GM18873 (cell line): ENCODE data around the gene PCDHA3.
"Not testable (repeated sequence)": the region's sequence is repeated elsewhere in the genome, so short reads cannot be mapped to it uniquely, and the experiment has no call there.

Source experiments
- ATAC-seq: cut with Tn5 transposase; IDR thresholded peaks from one replicate; pipeline ENCODE4 v1.9.1; 2021; ENCODE audit warnings: mild to moderate bottlenecking, moderate library complexity, moderate number of reproducible peaks; ENCODE audit not compliant: unreplicated experiment, low FRiP score

Gene PCDHA3

DNA sequence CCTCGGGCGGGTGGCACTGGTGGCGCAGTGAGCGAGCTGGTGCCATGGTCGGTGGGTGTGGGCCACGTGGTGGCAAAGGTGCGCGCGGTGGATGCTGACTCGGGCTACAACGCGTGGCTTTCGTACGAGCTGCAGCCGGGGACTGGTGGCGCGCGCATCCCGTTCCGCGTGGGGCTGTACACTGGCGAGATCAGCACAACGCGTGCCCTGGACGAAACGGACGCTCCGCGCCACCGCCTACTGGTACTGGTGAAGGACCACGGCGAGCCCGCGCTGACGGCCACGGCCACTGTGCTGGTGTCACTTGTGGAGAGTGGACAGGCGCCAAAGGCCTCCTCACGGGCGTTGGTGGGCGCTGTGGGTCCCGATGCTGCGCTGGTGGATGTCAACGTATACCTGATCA lies 8.0 kb downstream of the PCDHA3 start:
- ATAC-seq = no peak

DNA sequence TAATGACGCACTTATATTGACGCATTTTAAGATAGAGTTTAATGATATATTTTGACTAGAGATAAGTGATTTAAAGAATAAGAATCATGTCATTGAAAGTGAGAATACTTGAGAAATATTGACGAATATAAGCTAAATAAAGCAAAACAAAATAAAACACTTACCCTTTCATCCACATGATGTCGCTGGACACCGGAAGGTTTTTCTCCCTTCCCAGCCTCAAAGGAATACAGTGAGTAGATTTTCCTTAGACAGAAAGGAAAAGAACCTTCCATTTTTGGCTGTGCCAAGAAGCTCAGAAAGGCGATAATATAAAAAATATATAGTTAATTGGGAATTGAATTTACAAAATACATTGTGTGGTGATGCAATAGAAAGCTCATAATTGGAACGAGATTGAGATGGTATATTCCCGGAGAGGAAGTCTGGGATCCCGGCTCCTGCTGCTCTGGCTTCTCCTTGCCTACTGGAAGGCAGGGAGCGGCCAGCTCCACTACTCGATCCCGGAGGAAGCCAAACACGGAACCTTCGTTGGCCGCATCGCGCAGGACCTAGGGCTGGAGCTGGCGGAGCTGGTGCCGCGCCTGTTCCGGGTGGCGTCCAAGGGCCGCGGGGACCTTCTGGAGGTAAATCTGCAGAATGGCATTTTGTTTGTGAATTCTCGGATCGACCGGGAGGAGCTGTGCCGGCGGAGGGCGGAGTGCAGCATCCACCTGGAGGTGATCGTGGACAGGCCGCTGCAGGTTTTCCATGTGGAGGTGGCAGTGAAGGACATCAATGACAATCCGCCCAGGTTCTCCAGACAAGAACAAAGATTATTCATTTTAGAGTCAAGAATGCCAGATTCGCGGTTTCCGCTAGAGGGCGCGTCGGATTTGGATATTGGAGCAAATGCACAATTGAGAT lies 20.8 kb downstream of the PCDHA3 start, which contains the start of gene PCDHA5:
Gene PCDHA5 (plus strand): TSS at position 239 of the 906 bp plus-strand sequence.
- no peak for ATAC-seq

DNA sequence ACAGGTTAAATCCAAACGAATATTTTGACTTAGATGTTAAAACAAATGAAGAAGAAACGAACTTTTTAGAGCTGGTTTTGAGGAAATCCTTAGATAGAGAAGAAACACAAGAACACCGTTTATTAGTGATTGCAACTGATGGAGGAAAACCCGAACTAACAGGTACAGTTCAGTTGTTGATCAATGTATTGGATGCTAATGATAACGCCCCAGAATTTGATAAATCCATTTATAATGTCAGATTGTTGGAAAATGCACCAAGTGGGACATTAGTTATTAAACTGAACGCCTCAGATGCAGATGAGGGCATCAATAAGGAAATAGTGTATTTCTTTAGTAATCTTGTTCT lies 21.4 kb downstream of the PCDHA3 start:
- no peak for ATAC-seq

DNA sequence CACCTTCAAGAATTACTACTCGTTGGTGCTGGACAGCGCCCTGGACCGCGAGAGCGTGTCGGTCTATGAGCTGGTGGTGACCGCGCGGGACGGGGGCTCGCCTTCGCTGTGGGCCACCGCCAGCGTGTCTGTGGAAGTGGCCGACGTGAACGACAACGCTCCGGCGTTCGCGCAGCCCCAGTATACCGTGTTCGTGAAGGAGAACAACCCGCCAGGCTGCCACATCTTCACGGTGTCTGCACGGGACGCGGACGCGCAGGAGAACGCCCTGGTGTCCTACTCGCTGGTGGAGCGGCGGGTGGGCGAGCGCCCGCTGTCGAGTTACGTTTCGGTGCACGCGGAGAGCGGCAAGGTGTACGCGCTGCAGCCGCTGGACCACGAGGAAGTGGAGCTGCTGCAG lies 22.1 kb downstream of the PCDHA3 start:
- ATAC-seq = not testable (repeated sequence)

DNA sequence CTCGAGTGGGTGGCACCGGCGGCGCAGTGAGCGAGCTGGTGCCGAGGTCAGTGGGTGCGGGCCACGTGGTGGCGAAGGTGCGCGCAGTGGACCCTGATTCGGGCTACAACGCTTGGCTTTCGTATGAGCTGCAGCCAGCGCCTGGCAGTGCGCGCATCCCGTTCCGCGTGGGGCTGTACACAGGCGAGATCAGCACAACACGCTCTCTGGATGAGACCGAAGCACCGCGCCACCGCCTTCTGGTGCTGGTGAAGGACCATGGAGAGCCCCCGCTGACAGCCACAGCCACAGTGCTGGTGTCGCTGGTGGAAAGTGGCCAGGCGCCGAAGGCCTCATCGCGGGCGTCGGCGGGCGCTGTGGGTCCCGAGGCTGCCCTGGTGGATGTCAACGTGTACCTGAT lies 22.6 kb downstream of the PCDHA3 start:
- ATAC-seq = no peak

DNA sequence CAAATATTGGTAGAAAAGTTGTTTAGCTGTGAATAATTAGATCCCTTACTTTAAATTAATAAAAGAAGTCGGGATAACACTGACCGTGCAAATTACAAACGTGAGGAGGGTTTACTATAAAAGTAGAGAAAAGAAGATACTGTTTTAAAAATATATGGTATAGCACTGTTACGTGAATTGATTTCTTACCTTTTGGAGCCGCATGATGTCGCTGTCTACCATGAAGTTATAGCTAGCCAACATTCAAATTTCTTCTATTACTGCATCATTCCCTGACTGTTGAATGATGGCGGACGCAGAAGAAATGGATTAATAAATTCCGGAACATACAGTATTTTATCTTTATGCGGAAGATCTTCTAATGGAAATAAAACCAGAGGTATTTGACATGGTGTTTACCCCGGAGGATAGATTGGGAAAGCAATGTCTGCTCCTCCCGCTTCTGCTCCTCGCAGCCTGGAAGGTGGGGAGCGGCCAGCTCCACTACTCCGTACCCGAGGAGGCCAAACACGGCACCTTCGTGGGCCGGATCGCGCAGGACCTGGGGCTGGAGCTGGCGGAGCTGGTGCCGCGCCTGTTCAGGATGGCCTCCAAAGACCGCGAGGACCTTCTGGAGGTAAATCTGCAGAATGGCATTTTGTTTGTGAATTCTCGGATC lies 27.0 kb downstream of the PCDHA3 start, which contains the start of gene PCDHA6:
Gene PCDHA6 (plus strand): TSS at position 257 of the 658 bp plus-strand sequence. CDS start 132 bp downstream, at position 389.
- no peak for ATAC-seq

DNA sequence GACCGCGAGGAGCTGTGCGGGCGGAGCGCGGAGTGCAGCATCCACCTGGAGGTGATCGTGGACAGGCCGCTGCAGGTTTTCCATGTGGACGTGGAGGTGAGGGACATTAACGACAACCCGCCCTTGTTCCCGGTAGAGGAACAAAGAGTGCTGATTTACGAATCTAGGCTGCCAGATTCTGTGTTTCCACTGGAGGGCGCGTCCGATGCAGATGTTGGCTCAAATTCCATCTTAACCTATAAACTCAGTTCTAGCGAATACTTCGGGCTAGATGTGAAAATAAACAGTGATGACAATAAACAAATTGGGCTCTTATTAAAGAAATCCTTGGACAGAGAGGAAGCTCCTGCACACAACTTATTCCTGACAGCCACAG lies 27.5 kb downstream of the PCDHA3 start:
- no peak for ATAC-seq

DNA sequence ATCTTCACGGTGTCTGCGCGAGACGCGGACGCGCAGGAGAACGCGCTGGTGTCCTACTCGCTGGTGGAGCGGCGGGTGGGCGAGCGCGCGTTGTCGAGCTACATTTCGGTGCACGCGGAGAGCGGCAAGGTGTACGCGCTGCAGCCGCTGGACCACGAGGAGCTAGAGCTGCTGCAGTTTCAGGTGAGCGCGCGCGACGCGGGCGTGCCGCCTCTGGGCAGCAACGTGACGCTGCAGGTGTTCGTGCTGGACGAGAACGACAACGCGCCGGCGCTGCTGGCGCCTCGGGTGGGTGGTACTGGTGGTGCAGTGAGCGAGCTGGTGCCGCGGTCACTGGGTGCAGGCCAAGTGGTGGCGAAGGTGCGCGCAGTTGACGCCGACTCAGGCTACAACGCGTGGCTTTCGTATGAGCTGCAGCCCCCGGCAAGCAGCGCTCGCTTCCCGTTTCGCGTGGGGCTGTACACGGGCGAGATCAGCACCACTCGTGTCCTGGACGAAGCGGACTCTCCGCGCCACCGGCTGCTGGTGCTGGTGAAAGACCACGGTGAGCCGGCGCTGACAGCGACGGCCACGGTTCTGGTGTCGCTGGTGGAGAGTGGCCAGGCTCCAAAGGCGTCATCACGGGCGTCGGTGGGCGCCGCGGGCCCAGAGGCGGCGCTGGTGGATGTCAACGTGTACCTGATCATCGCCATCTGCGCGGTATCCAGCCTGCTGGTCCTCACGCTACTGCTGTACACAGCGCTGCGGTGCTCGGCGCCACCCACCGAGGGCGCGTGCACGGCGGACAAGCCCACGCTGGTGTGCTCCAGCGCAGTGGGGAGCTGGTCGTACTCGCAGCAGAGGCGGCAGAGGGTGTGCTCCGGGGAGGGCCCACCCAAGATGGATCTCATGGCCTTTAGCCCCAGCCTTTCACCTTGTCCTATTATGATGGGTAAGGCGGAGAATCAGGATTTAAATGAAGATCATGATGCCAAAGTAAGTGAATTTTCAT lies 28.9 kb downstream of the PCDHA3 start:
- ATAC-seq = not testable (repeated sequence)

DNA sequence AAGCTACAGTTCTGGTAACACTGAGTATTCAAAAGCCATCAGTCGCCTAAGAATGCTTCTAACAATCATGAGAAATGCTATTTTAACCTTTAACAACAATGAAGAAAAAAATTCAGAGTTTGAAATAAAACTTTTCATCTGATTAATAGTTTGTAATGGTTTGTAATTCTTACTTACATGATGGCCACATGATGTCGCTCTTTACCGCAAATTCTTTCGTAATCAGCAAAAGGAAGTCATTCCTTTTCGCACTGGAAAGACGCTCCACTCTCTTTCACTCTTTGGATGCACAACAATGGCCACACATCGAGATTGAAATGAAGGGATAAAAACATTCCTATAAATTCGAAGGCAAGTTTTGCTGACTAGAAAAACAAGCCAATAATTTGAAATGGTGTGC lies 33.1 kb downstream of the PCDHA3 start, which contains the start of gene PCDHA7:
Gene PCDHA7 (plus strand): TSS at position 277 of the 400 bp plus-strand sequence. CDS start 115 bp downstream, at position 392.
- no peak for ATAC-seq

DNA sequence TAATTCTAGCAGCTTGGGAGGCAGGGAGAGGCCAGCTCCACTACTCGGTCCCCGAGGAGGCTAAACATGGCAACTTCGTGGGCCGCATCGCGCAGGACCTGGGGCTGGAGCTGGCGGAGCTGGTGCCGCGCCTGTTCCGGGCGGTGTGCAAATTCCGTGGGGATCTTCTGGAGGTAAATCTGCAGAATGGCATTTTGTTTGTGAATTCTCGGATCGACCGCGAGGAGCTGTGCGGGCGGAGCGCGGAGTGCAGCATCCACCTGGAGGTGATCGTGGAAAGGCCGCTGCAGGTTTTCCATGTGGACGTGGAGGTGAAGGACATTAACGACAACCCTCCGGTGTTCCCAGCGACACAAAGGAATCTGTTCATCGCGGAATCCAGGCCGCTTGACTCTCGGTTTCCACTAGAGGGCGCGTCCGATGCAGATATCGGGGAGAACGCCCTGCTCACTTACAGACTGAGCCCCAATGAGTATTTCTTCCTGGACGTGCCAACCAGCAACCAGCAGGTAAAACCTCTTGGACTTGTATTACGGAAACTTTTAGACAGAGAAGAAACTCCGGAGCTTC lies 33.7 kb downstream of the PCDHA3 start:
- not testable (repeated sequence) for ATAC-seq

DNA sequence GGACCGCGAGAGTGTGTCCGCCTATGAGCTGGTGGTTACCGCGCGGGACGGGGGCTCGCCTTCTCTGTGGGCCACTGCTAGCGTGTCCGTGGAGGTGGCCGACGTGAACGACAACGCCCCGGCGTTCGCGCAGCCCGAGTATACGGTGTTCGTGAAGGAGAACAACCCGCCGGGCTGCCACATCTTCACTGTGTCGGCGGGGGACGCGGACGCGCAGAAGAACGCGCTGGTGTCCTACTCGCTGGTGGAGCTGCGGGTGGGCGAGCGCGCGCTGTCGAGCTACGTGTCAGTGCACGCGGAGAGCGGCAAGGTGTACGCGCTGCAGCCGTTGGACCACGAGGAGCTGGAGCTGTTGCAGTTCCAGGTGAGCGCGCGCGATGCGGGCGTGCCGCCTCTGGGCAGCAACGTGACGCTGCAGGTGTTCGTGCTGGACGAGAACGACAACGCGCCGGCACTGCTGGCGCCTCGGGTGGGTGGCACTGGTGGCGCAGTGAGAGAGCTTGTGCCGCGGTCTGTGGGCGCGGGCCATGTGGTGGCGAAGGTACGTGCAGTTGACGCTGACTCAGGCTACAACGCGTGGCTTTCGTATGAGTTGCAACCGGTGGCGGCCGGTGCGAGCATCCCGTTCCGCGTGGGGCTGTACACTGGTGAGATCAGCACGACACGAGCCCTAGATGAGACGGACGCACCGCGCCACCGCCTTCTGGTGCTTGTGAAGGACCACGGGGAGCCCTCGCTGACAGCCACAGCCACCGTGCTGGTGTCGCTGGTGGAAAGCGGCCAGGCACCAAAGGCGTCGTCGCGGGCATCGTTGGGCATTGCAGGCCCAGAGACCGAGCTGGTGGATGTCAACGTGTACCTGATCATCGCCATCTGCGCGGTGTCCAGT lies 35.0 kb downstream of the PCDHA3 start:
- ATAC-seq = no peak

DNA sequence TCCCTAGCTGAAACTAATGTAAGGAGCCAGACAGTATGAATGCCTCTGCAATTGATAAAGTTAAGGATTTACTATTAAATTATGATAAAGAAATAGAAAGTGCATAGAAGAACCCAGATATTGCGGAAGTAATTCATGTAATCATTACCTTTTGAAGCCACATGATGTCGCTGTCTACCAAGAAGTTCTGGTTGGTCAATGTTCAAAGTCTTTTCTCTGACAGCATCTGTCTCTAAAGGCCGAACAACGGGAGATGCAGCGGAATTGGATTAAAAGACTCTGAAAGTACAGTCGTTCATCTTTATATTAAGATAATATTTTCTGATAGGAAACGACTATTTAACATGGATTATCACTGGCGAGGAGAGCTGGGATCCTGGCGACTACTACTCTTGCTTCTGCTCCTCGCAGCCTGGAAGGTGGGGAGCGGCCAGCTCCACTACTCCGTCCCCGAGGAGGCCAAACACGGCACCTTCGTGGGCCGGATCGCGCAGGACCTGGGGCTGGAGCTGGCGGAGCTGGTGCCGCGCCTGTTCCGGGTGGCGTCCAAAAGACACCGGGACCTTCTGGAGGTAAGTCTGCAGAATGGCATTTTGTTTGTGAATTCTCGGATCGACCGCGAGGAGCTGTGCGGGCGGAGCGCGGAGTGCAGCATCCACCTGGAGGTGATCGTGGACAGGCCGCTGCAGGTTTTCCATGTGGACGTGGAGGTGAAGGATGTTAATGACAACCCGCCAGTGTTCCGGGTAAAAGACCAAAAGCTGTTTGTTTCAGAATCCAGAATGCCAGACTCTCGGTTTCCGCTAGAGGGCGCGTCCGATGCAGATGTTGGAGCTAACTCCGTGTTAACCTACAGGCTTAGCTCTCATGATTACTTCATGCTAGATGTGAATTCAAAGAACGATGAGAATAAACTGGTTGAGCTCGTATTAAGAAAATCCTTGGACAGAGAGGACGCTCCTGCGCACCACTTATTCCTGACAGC lies 40.4 kb downstream of the PCDHA3 start, which contains the start of gene PCDHA8:
Gene PCDHA8 (plus strand): TSS at position 210 of the 985 bp plus-strand sequence. CDS start 135 bp downstream, at position 345.
- ATAC-seq = no peak

DNA sequence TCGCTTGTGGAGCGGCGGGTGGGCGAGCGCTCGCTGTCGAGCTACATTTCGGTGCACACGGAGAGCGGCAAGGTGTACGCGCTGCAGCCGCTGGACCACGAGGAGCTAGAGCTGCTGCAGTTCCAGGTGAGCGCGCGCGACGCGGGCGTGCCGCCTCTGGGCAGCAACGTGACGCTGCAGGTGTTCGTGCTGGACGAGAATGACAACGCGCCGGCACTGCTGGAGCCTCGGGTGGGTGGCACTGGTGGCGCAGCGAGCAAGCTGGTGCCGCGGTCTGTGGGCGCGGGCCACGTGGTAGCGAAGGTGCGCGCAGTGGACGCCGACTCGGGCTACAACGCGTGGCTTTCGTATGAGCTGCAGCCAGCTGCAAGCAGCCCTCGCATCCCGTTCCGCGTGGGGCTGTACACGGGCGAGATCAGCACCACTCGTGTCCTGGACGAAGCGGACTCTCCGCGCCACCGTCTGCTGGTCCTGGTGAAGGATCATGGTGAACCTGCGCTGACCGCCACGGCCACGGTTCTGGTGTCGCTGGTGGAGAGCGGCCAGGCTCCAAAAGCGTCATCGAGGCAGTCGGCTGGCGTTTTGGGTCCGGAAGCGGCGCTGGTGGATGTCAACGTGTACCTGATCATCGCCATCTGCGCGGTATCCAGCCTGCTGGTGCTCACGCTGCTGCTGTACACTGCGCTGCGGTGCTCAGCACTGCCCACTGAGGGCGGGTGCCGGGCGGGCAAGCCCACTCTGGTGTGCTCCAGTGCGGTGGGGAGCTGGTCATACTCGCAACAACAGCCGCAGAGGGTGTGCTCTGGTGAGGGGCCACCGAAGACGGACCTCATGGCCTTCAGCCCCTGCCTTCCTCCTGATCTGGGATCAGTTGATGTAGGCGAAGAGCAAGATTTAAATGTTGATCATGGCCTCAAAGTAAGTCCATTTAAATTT lies 42.2 kb downstream of the PCDHA3 start:
- no peak for ATAC-seq

DNA sequence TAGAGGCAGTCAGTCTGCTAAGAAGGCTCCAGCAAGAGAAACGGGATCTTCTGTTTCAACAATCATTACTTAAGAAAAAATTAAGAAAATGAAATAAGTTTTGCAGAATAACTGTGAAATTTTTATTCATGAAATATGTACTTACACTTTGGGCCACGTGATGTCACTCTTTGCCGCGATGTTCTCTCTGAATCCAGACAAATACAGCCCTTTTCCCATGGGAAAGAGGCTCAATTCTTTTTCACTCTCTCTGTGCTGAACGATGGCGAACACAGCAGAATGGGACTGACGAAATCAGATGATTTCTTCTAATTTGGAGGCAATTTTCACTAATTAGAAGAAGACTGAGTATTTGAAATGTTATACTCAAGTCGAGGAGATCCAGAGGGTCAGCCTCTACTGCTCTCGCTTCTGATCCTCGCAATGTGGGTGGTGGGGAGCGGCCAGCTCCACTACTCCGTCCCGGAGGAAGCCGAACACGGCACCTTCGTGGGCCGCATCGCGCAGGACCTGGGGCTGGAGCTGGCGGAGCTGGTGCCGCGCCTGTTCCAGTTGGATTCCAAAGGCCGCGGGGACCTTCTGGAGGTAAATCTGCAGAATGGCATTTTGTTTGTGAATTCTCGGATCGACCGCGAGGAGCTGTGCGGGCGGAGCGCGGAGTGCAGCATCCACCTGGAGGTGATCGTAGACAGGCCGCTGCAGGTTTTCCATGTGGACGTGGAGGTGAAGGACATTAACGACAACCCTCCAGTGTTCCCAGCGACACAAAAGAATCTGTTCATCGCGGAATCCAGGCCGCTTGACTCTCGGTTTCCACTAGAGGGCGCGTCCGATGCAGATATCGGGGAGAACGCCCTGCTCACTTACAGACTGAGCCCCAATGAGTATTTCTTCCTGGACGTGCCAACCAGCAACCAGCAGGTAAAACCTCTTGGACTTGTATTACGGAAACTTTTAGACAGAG lies 47.6 kb downstream of the PCDHA3 start, which contains the start of gene PCDHA9:
Gene PCDHA9 (plus strand): TSS at position 244 of the 964 bp plus-strand sequence. CDS start 114 bp downstream, at position 358.
- not testable (repeated sequence) for ATAC-seq
